CD4-positive, alpha-beta T cell treated with Interleukin-17A for 4 hours (primary cell): ENCODE results near the gene CALHM1.
"Not testable (repeated sequence)": the region's sequence is repeated elsewhere in the genome, so short reads cannot be mapped to it uniquely, and the experiment has no call there.

Source experiments
- DNase-seq: peaks from one replicate; pipeline ENCODE4 v3.0.0-alpha.2; 2020; ENCODE audit warnings: mixed read lengths

Gene CALHM1

GRCh38 chr10:103427866-103428265, 30.8 kb downstream of the CALHM1 start:
- DNase-seq, result no peak

- DNase-seq, result no peak
Observed at GRCh38 chr10:103423748-103424147, 35.0 kb downstream of the CALHM1 start.

- DNase-seq, result no peak
Observed at GRCh38 chr10:103419101-103419500, 39.6 kb downstream of the CALHM1 start.

- DNase-seq, result no peak
Observed at GRCh38 chr10:103417601-103418000, 41.1 kb downstream of the CALHM1 start.

GRCh38 chr10:103417148-103417469, 41.6 kb downstream of the CALHM1 start:
- not testable (repeated sequence) for DNase-seq

DNA sequence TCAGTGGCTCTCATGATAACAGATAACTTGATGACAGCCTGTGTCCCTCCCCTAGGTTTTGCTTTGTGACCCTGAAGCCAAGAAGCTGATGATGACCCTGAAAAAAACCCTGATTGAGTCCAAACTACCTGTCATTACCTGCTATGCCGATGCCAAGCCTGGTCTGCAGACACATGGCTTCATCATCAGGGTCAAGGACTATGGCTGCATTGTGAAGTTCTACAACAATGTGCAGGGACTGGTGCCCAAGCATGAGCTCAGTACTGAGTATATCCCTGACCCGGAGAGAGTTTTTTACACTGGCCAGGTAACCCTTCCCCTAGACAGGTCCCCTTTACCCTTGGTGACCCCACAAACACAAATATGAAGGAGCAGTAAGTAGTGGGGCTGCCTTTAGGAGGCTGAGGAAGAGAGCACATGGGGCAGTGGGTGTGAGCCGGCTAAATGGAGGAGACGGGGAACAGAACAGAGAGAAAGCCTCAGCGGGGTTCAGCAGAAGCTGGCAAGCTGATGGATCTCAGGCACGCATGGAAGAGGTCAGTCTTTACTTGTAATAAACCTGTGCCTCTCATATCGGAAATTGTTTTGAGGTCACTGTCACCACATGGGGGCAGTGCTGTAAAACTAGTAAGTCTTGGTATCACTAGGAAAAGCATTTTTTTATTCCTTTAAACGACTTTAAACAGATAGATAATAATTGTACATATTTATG, 42.1 kb downstream of the CALHM1 start:
- peak; percentile 77 for DNase-seq

DNA sequence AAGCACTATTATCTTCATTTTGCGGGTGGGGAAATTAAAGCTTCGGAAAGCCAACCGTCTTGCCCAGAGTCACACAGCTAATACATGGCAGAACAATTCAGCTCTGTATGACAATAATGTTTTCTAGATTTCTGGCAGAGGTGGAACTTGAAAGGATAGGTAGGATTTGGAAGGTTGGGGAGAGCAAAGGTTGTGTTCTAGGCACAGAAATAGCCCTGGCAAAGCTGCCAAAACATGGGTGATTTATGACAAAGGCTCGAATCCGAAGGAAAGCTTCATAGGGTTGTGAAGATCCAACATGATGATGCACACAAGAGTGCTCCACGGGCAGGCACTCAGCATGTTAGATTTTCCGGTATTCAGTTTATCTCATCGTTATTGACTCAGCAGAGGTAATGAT, 43.1 kb downstream of the CALHM1 start:
- no peak for DNase-seq

- no peak for DNase-seq
Observed at GRCh38 chr10:103413564-103413963, 45.1 kb downstream of the CALHM1 start.
